ENCODE results near the gene CD247.

- TF ChIP-seq CTCF (IDR thresholded peaks at IDR 0.05) (no peak), POLR2A (IDR thresholded peaks at IDR 0.05) (no peak)
Measured at GRCh38 chr1:167489571-167490340, 28.6 kb downstream of the CD247 start.

Data from suprapubic skin (tissue), 3 donors.